OCI-M2 (cell line): ENCODE measurements around the gene OR2A25.

Source experiments
- DNase-seq: peaks from one replicate; lab custom pipeline; 2025; ENCODE audit not compliant: unreplicated experiment; lab: John Stamatoyannopoulos, UW

OR2A25 gene

GRCh38 chr7:144069953-144070352 lies 342 bp downstream of the OR2A25 start:
- DNase-seq = no peak

DNA sequence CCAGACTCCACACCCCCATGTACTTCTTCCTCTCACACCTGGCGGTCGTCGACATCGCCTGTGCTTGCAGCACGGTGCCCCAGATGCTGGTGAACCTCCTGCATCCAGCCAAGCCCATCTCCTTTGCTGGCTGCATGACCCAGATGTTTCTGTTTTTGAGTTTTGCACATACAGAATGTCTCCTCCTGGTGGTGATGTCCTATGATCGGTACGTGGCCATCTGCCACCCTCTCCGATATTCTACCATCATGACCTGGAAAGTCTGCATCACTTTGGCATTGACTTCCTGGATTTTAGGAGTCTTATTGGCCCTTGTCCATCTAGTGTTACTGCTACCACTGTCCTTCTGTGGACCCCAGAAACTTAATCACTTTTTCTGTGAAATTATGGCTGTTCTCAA lies 4.8 kb downstream of the OR2A25 start:
- DNase-seq = no peak

- DNase-seq = no peak
Measured at GRCh38 chr7:144085978-144086377, 16.4 kb downstream of the OR2A25 start, which contains the start of gene OR2A12. Gene OR2A12, plus strand, starts transcription at chr7:144086278. Its CDS starts 8,830 bp downstream, at chr7:144095108.

- no peak for DNase-seq
Measured at GRCh38 chr7:144086730-144087129, 17.1 kb downstream of the OR2A25 start.

- DNase-seq = no peak
Measured at GRCh38 chr7:144087230-144087629, 17.6 kb downstream of the OR2A25 start.

GRCh38 chr7:144090667-144091066 lies 21.1 kb downstream of the OR2A25 start:
- DNase-seq = no peak

GRCh38 chr7:144098776-144099175 lies 29.2 kb downstream of the OR2A25 start:
- DNase-seq = no peak

- DNase-seq = no peak
Measured at GRCh38 chr7:144100607-144101006, 31.0 kb downstream of the OR2A25 start.

DNA sequence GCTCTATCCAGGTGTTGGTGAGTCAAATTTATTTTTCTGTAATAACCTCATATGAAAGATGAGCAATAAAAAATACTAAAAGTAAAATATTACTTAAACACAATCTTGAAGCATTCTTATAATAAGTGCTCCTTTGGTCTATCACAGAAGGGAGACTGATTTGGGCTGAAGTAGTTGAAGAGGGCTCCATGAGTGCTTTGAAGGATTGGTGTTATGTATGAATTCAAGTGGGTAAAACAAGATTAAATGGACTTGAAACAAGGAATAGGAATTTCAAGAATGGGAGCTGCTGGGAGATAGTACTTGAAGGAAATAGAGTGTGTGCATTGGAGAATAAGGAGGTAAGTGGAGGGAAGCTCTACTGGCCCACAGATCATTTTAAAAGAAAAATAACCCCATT lies 32.4 kb downstream of the OR2A25 start:
- DNase-seq = no peak

DNA sequence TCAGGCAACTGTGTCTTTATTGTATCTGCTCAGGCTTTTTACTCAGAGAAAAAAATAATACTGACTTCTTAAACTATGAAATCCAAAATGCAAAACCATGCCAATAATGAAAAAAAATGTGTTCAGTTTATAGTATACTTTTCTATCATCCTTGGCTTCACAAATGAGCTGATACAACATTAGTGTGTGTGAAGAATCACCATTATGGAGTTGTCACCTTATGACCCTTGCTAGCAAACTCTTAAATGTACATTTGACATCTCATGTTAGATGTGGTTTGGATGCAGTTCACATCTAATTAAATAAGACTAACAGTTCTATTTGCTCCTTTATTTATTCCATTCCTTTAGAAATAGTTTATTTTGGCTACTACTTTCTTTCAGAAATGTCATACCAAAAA lies 35.6 kb downstream of the OR2A25 start:
- no peak for DNase-seq

- no peak for DNase-seq
Measured at GRCh38 chr7:144109283-144109682, 39.7 kb downstream of the OR2A25 start, which contains the start of gene OR2A2. Gene OR2A2, plus strand, starts transcription at chr7:144109583. Its CDS starts 0 bp downstream, at chr7:144109583.

DNA sequence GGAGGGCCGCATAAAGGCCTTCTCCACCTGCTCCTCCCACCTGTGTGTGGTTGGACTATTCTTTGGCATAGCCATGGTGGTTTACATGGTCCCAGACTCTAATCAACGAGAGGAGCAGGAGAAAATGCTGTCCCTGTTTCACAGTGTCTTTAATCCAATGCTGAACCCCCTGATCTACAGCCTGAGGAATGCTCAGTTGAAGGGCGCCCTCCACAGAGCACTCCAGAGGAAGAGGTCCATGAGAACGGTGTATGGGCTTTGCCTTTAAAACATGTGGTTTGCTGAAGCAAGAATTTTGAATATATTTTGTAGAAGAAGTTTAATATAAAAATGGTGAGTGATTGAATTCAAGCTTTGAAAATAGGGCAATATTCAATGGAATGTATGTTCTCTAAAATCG lies 40.7 kb downstream of the OR2A25 start:
- DNase-seq = no peak

- no peak for DNase-seq
Measured at GRCh38 chr7:144113651-144114050, 44.0 kb downstream of the OR2A25 start.

- no peak for DNase-seq
Measured at GRCh38 chr7:144118341-144118740, 48.7 kb downstream of the OR2A25 start.

DNA sequence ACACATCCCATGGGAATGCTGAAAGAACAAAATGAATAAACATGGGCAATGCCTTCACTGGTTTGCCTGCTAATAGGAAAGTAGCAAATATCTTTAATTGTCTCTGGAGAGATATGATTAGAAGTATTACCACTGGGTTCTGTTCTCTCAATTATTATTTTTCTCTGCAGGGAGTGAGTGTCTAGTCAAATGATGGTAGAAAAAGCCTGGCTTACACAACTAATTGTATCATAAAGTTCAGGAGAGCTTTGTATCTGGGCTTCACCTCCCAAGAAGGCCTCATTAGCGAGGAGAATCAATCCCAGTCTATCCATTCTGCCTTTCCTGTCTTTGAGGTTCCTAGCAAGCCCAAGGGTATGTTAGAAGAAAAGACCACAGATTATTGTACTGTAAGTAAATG lies 53.3 kb downstream of the OR2A25 start, which contains the start of gene OR2A14:
Gene OR2A14, plus strand, starts transcription at position 301 of the 400 bp plus-strand sequence. CDS start 5,937 bp downstream, outside the sequence.
- DNase-seq = no peak
